NCI-H446 treated with DMSO at 0.1 percent for 48 hours (cell line): ENCODE results near the gene CRISPLD2.

Experiments
- DNase-seq: peaks from one replicate; lab custom pipeline; 2025; lab: John Stamatoyannopoulos, UW

CRISPLD2 gene

GRCh38 chr16:84913315-84913714 is 93.5 kb downstream of the CRISPLD2 start:
- no peak for DNase-seq

GRCh38 chr16:84914273-84914672 is 94.5 kb downstream of the CRISPLD2 start:
- DNase-seq: no peak

GRCh38 chr16:84916178-84916577 is 96.4 kb downstream of the CRISPLD2 start:
- no peak for DNase-seq

GRCh38 chr16:84916850-84917249 is 97.1 kb downstream of the CRISPLD2 start:
- no peak for DNase-seq

- no peak for DNase-seq
These were observed 97.7 kb downstream of the CRISPLD2 start for GRCh38 chr16:84917492-84917891.

GRCh38 chr16:84918006-84918909 is 98.5 kb downstream of the CRISPLD2 start:
- DNase-seq: no peak

GRCh38 chr16:84919269-84919668 is 99.5 kb downstream of the CRISPLD2 start:
- DNase-seq: no peak

- DNase-seq: no peak
These were observed 99.9 kb downstream of the CRISPLD2 start for GRCh38 chr16:84919708-84920107.

GRCh38 chr16:84920333-84920732 is 100.5 kb downstream of the CRISPLD2 start:
- no peak for DNase-seq

- DNase-seq: no peak
These were observed 102.8 kb downstream of the CRISPLD2 start for GRCh38 chr16:84922351-84923120.

GRCh38 chr16:84924331-84925091 is 104.7 kb downstream of the CRISPLD2 start:
- no peak for DNase-seq

- no peak for DNase-seq
These were observed 105.4 kb downstream of the CRISPLD2 start for GRCh38 chr16:84925092-84925772.

- no peak for DNase-seq
These were observed 106.1 kb downstream of the CRISPLD2 start for GRCh38 chr16:84925773-84926372.

GRCh38 chr16:84926462-84926861 is 106.7 kb downstream of the CRISPLD2 start:
- no peak for DNase-seq

- DNase-seq: no peak
These were observed 108.1 kb downstream of the CRISPLD2 start for GRCh38 chr16:84927621-84928591.

- DNase-seq: no peak
These were observed 109.1 kb downstream of the CRISPLD2 start for GRCh38 chr16:84928679-84929420.

GRCh38 chr16:84929421-84930297 is 109.9 kb downstream of the CRISPLD2 start:
- DNase-seq: no peak
